ENCODE measurements around the gene FAM76B. TPM values are rescaled to one million over a fixed set of nuclear protein-coding genes. Genes with fewer than 3 reads are reported as not detected.

Gene FAM76B
- total RNA-seq, 3 donors from 2014 or later: 23.0 to 26.7 (median 24.5) TPM

- DNase-seq (no peak), ATAC-seq (no peak)
- H3K4me1 ChIP-seq (ENCODE audit: low read depth): no peaks in the 10 kb centered on the region
- TF ChIP-seq CTCF (IDR thresholded peaks at IDR 0.05): no peak
- intact Hi-C loops (cut with DNase I, micrococcal nuclease): no loop called here
- H3K9me3 ChIP-seq: no peaks in the 10 kb centered on the region
- H3K36me3 ChIP-seq (ENCODE audit: low read depth): no peaks in the 10 kb centered on the region
- no peak overlapping the region for H3K4me3 ChIP-seq
Observed at GRCh38 chr11:95728094-95728493, 61.5 kb downstream of the FAM76B start.

- Histone ChIP-seq H3K36me3 (ENCODE audit: low read depth) (no peaks in the 10 kb centered on the region), H3K9me3 (no peaks in the 10 kb centered on the region), H3K4me3 (no peak overlapping the region), H3K4me1 (ENCODE audit: low read depth) (no peaks in the 10 kb centered on the region)
- ATAC-seq: no peak
- no peak for DNase-seq
- TF ChIP-seq CTCF (IDR thresholded peaks at IDR 0.05): no peak
- intact Hi-C loops (cut with DNase I, micrococcal nuclease): no loop called here
Observed at GRCh38 chr11:95727620-95728019, 62.0 kb downstream of the FAM76B start.

- intact Hi-C loops (cut with DNase I, micrococcal nuclease): no loop called here
- no peaks in the 10 kb centered on the region for H3K9me3 ChIP-seq
- ATAC-seq (no peak), DNase-seq (no peak)
- no peaks in the 10 kb centered on the region for H3K36me3 ChIP-seq (ENCODE audit: low read depth)
- TF ChIP-seq CTCF (IDR thresholded peaks at IDR 0.05): no peak
- no peaks in the 10 kb centered on the region for H3K4me1 ChIP-seq (ENCODE audit: low read depth)
- no peak overlapping the region for H3K4me3 ChIP-seq
Observed at GRCh38 chr11:95727111-95727510, 62.5 kb downstream of the FAM76B start.

GRCh38 chr11:95725196-95725595, 64.4 kb downstream of the FAM76B start:
- no peak for TF ChIP-seq CTCF (IDR thresholded peaks at IDR 0.05)
- no peaks in the 10 kb centered on the region for H3K4me1 ChIP-seq (ENCODE audit: low read depth)
- intact Hi-C loops (cut with DNase I, micrococcal nuclease): no loop called here

GRCh38 chr11:95723361-95723942, 66.1 kb downstream of the FAM76B start:
- no peak for DNase-seq
- TF ChIP-seq CTCF (IDR thresholded peaks at IDR 0.05): no peak
- no peak for ATAC-seq
- no peak overlapping the region for H3K4me3 ChIP-seq
- H3K36me3 ChIP-seq (ENCODE audit: low read depth): no peaks in the 10 kb centered on the region
- no peaks in the 10 kb centered on the region for H3K9me3 ChIP-seq
- intact Hi-C loops (cut with DNase I, micrococcal nuclease): no loop called here
- no peaks in the 10 kb centered on the region for H3K4me1 ChIP-seq (ENCODE audit: low read depth)

More at GRCh38 chr11:95725196-95725595, 64.4 kb downstream of the FAM76B start:
- DNase-seq (no peak), ATAC-seq (no peak)
- no peaks in the 10 kb centered on the region for H3K9me3 ChIP-seq
- H3K36me3 ChIP-seq (ENCODE audit: low read depth): no peaks in the 10 kb centered on the region
- H3K4me3 ChIP-seq: no peak overlapping the region

DNA sequence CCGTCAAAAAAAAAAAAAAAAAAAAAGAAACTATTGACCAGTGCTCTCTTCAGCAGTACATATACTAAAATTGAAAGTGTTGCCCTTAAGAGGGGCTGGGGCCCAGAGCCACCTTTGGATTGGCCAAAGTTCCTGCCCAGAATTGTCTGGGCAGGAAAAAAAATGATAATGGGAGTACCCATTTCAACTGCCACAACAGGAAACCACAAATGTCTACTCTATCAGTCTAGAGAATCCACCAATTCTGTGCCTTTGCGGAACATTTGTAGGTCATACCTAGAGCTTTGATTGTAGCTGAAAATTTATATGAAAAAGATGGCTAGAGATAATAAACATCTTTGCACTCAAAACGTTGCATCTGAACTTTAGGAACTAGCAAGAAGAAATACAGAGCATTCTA, 69.4 kb downstream of the FAM76B start:
- H3K4me3 ChIP-seq: no peak overlapping the region
- H3K36me3 ChIP-seq (ENCODE audit: low read depth): no peaks in the 10 kb centered on the region
- H3K9me3 ChIP-seq: no peaks in the 10 kb centered on the region
- intact Hi-C loops (cut with DNase I, micrococcal nuclease): no loop called here
- ATAC-seq (no peak), DNase-seq (no peak)
- no peaks in the 10 kb centered on the region for H3K4me1 ChIP-seq (ENCODE audit: low read depth)
- TF ChIP-seq CTCF (IDR thresholded peaks at IDR 0.05): no peak

Measured in mucosa of descending colon (tissue), 3 donors.